Measurements from ENCODE around the gene PTPRD.

Gene PTPRD

GRCh38 chr9:8708728-8709127, 1904.1 kb downstream of the PTPRD start:
- no peak for DNase-seq
- Histone ChIP-seq H3K4me1 (ENCODE audit: control insufficient read depth in 1 of 2, insufficient read depth in 2 of 2, low read length in 2 of 2) (no peaks in the 10 kb centered on the region), H3K27ac (ENCODE audit: low read depth, low read length) (no peak overlapping the region), H3K9ac (ENCODE audit: low read length) (no peak overlapping the region), H3K27me3 (ENCODE audit: insufficient read depth, low read length) (no peaks in the 10 kb centered on the region), H3K36me3 (ENCODE audit: control insufficient read depth in 1 of 2, insufficient read depth in 2 of 2, low read length in 2 of 2) (no peaks in the 10 kb centered on the region), H2BK5ac (ENCODE audit: low read depth, low read length, poor library complexity) (no peak overlapping the region), H3K23ac (ENCODE audit: low read length) (no peak overlapping the region), H2AFZ (ENCODE audit: insufficient read depth, low read length, poor library complexity) (no peak overlapping the region), H3K4ac (ENCODE audit: low read depth, low read length) (no peak overlapping the region), H4K8ac (ENCODE audit: low read depth, low read length) (no peak overlapping the region), H3K4me2 (ENCODE audit: low read length) (no peak overlapping the region), H3K18ac (ENCODE audit: low read length) (no peak overlapping the region), H3K4me3 (ENCODE audit: low read depth, low read length) (no peak overlapping the region), H3K14ac (ENCODE audit: low read length) (no peak overlapping the region), H3K9me3 (ENCODE audit: insufficient read depth, low read depth, low read length) (no peaks in the 10 kb centered on the region), H3K79me2 (ENCODE audit: control insufficient read depth, insufficient read depth, low read length, poor library complexity) (no peaks in the 10 kb centered on the region), H2BK12ac (ENCODE audit: low read length) (no peak overlapping the region), H3K79me1 (ENCODE audit: low read length) (no peaks in the 10 kb centered on the region), H2AK5ac (ENCODE audit: low read length) (no peak overlapping the region), H4K91ac (ENCODE audit: low read depth, low read length) (no peak overlapping the region), H2BK120ac (ENCODE audit: insufficient read depth, low read length, poor library complexity) (no peak overlapping the region), H4K12ac (ENCODE audit: low read depth, low read length) (no peak overlapping the region)
- no CpG with 5 or more reads among the region's 1 CpG for WGBS (ENCODE audit: extremely low coverage, insufficient coverage, insufficient read length)

GRCh38 chr9:8706998-8707397, 1905.8 kb downstream of the PTPRD start:
- WGBS (ENCODE audit: extremely low coverage, insufficient coverage, insufficient read length), result no CpG with 5 or more reads among the region's 1 CpG
- H3K9me3 ChIP-seq (ENCODE audit: insufficient read depth, low read depth, low read length), result no peaks in the 10 kb centered on the region

GRCh38 chr9:8706531-8706930, 1906.3 kb downstream of the PTPRD start:
- no peak overlapping the region for H3K14ac ChIP-seq (ENCODE audit: low read length)

More at GRCh38 chr9:8706998-8707397, 1905.8 kb downstream of the PTPRD start:
- Histone ChIP-seq H3K79me1 (ENCODE audit: low read length) (no peaks in the 10 kb centered on the region), H4K8ac (ENCODE audit: low read depth, low read length) (no peak overlapping the region), H3K4me2 (ENCODE audit: low read length) (no peak overlapping the region), H2AK5ac (ENCODE audit: low read length) (no peak overlapping the region), H2BK12ac (ENCODE audit: low read length) (no peak overlapping the region), H3K79me2 (ENCODE audit: control insufficient read depth, insufficient read depth, low read length, poor library complexity) (no peaks in the 10 kb centered on the region), H3K36me3 (ENCODE audit: control insufficient read depth in 1 of 2, insufficient read depth in 2 of 2, low read length in 2 of 2) (no peaks in the 10 kb centered on the region), H2BK120ac (ENCODE audit: insufficient read depth, low read length, poor library complexity) (no peak overlapping the region), H3K23ac (ENCODE audit: low read length) (no peak overlapping the region), H3K27me3 (ENCODE audit: insufficient read depth, low read length) (no peaks in the 10 kb centered on the region), H3K4me3 (ENCODE audit: low read depth, low read length) (no peak overlapping the region), H3K4me1 (ENCODE audit: control insufficient read depth in 1 of 2, insufficient read depth in 2 of 2, low read length in 2 of 2) (no peaks in the 10 kb centered on the region), H2AFZ (ENCODE audit: insufficient read depth, low read length, poor library complexity) (no peak overlapping the region), H3K14ac (ENCODE audit: low read length) (no peak overlapping the region), H3K9ac (ENCODE audit: low read length) (no peak overlapping the region), H3K4ac (ENCODE audit: low read depth, low read length) (no peak overlapping the region), H4K12ac (ENCODE audit: low read depth, low read length) (no peak overlapping the region), H4K91ac (ENCODE audit: low read depth, low read length) (no peak overlapping the region), H3K27ac (ENCODE audit: low read depth, low read length) (no peak overlapping the region), H3K18ac (ENCODE audit: low read length) (no peak overlapping the region), H2BK5ac (ENCODE audit: low read depth, low read length, poor library complexity) (no peak overlapping the region)
- DNase-seq, result no peak

GRCh38 chr9:8705861-8706260, 1906.9 kb downstream of the PTPRD start:
- no peak overlapping the region for H4K8ac ChIP-seq (ENCODE audit: low read depth, low read length)
- no peak overlapping the region for H3K4me2 ChIP-seq (ENCODE audit: low read length)
- H3K14ac ChIP-seq (ENCODE audit: low read length), result no peak overlapping the region
- H2BK12ac ChIP-seq (ENCODE audit: low read length), result no peak overlapping the region
- H3K23ac ChIP-seq (ENCODE audit: low read length), result no peak overlapping the region
- no peaks in the 10 kb centered on the region for H3K79me2 ChIP-seq (ENCODE audit: control insufficient read depth, insufficient read depth, low read length, poor library complexity)
- no peak overlapping the region for H3K4ac ChIP-seq (ENCODE audit: low read depth, low read length)
- no peak overlapping the region for H3K18ac ChIP-seq (ENCODE audit: low read length)
- H3K79me1 ChIP-seq (ENCODE audit: low read length), result no peaks in the 10 kb centered on the region
- H3K4me1 ChIP-seq (ENCODE audit: control insufficient read depth in 1 of 2, insufficient read depth in 2 of 2, low read length in 2 of 2), result no peaks in the 10 kb centered on the region
- H4K12ac ChIP-seq (ENCODE audit: low read depth, low read length), result no peak overlapping the region
- H2BK5ac ChIP-seq (ENCODE audit: low read depth, low read length, poor library complexity), result no peak overlapping the region
- no peak overlapping the region for H2AK5ac ChIP-seq (ENCODE audit: low read length)
- no peak overlapping the region for H2BK120ac ChIP-seq (ENCODE audit: insufficient read depth, low read length, poor library complexity)
- H3K9ac ChIP-seq (ENCODE audit: low read length), result no peak overlapping the region
- no peak overlapping the region for H3K4me3 ChIP-seq (ENCODE audit: low read depth, low read length)
- no CpG with 5 or more reads among the region's 4 CpGs for WGBS (ENCODE audit: extremely low coverage, insufficient coverage, insufficient read length)
- H2AFZ ChIP-seq (ENCODE audit: insufficient read depth, low read length, poor library complexity), result no peak overlapping the region
- no peaks in the 10 kb centered on the region for H3K36me3 ChIP-seq (ENCODE audit: control insufficient read depth in 1 of 2, insufficient read depth in 2 of 2, low read length in 2 of 2)
- H3K27me3 ChIP-seq (ENCODE audit: insufficient read depth, low read length), result no peaks in the 10 kb centered on the region
- DNase-seq, result no peak
- H3K9me3 ChIP-seq (ENCODE audit: insufficient read depth, low read depth, low read length), result no peaks in the 10 kb centered on the region
- no peak overlapping the region for H4K91ac ChIP-seq (ENCODE audit: low read depth, low read length)
- H3K27ac ChIP-seq (ENCODE audit: low read depth, low read length), result no peak overlapping the region

More at GRCh38 chr9:8706531-8706930, 1906.3 kb downstream of the PTPRD start:
- H3K23ac ChIP-seq (ENCODE audit: low read length), result no peak overlapping the region
- H3K4me3 ChIP-seq (ENCODE audit: low read depth, low read length), result no peak overlapping the region
- no peak for DNase-seq
- no peaks in the 10 kb centered on the region for H3K36me3 ChIP-seq (ENCODE audit: control insufficient read depth in 1 of 2, insufficient read depth in 2 of 2, low read length in 2 of 2)
- H2BK120ac ChIP-seq (ENCODE audit: insufficient read depth, low read length, poor library complexity), result no peak overlapping the region
- H4K12ac ChIP-seq (ENCODE audit: low read depth, low read length), result no peak overlapping the region
- no peak overlapping the region for H4K8ac ChIP-seq (ENCODE audit: low read depth, low read length)
- H3K9ac ChIP-seq (ENCODE audit: low read length), result no peak overlapping the region
- no peak overlapping the region for H2AFZ ChIP-seq (ENCODE audit: insufficient read depth, low read length, poor library complexity)
- H3K27me3 ChIP-seq (ENCODE audit: insufficient read depth, low read length), result no peaks in the 10 kb centered on the region
- no peaks in the 10 kb centered on the region for H3K4me1 ChIP-seq (ENCODE audit: control insufficient read depth in 1 of 2, insufficient read depth in 2 of 2, low read length in 2 of 2)
- no peaks in the 10 kb centered on the region for H3K9me3 ChIP-seq (ENCODE audit: insufficient read depth, low read depth, low read length)
- H3K79me1 ChIP-seq (ENCODE audit: low read length), result no peaks in the 10 kb centered on the region
- no peak overlapping the region for H3K4me2 ChIP-seq (ENCODE audit: low read length)
- no peak overlapping the region for H4K91ac ChIP-seq (ENCODE audit: low read depth, low read length)
- no peak overlapping the region for H3K18ac ChIP-seq (ENCODE audit: low read length)
- H2BK12ac ChIP-seq (ENCODE audit: low read length), result no peak overlapping the region
- no peak overlapping the region for H2AK5ac ChIP-seq (ENCODE audit: low read length)
- H3K4ac ChIP-seq (ENCODE audit: low read depth, low read length), result no peak overlapping the region
- H2BK5ac ChIP-seq (ENCODE audit: low read depth, low read length, poor library complexity), result no peak overlapping the region
- no peaks in the 10 kb centered on the region for H3K79me2 ChIP-seq (ENCODE audit: control insufficient read depth, insufficient read depth, low read length, poor library complexity)
- H3K27ac ChIP-seq (ENCODE audit: low read depth, low read length), result no peak overlapping the region
- no CpG with 5 or more reads among the region's 6 CpGs for WGBS (ENCODE audit: extremely low coverage, insufficient coverage, insufficient read length)
